Measurements from ENCODE around the gene SMC4. TPM values are rescaled to one million over a fixed set of nuclear protein-coding genes. Genes with fewer than 3 reads are reported as not detected.

SMC4 gene
- total RNA-seq, 2 donors from 2014 or later: 12.5 to 35.6 TPM

DNA sequence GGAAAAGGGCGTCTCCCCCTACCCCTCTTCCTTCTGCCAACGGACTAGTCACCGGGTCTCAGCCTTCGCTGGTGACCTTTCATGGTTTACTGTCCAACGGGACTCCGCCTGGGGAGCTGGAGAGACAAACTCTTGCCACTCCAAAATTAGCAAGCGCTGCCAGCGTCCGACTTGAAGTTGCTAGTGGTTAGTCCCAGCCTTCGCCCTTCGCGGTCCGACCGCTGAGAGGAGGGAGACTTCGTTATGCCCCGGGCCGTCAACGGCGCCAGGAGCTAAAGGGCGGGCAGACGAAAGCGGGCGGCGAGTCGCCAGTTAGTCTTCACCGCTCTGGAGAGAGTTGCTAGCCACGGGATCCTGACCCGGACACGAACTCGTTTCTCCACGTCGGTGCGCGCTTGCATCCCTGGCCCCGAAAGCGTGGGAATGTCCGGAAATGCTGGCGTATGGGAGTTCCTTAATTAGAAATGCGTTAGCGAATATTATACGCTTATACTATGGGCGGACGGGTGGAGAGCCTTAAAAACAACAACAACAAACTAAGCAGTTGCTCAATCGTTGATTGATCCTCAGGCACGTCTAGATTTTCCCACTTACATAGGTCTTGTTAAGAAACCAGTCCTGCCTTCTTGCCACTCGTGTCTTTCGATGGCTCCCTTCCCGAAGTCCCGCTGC is 716 bp downstream of the SMC4 start:
- no peaks in the 10 kb centered on the region for H3K9me3 ChIP-seq
- H3K27ac ChIP-seq: peak overlapping the region; percentile 63 to 93 (median 82)
- H3K27me3 ChIP-seq: no peaks in the 10 kb centered on the region
- peak; percentile 30 to 47 (median 40) for DNase-seq
- ATAC-seq: peak; percentile 3
- no peak for TF ChIP-seq POLR2A (IDR thresholded peaks at IDR 0.05)
- TF ChIP-seq, protein P1, sequence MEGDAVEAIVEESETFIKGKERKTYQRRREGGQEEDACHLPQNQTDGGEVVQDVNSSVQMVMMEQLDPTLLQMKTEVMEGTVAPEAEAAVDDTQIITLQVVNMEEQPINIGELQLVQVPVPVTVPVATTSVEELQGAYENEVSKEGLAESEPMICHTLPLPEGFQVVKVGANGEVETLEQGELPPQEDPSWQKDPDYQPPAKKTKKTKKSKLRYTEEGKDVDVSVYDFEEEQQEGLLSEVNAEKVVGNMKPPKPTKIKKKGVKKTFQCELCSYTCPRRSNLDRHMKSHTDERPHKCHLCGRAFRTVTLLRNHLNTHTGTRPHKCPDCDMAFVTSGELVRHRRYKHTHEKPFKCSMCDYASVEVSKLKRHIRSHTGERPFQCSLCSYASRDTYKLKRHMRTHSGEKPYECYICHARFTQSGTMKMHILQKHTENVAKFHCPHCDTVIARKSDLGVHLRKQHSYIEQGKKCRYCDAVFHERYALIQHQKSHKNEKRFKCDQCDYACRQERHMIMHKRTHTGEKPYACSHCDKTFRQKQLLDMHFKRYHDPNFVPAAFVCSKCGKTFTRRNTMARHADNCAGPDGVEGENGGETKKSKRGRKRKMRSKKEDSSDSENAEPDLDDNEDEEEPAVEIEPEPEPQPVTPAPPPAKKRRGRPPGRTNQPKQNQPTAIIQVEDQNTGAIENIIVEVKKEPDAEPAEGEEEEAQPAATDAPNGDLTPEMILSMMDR (IDR thresholded peaks at IDR 0.05): no peak
- H3K4me1 ChIP-seq: peaks cover 14% of the 10 kb centered on the region
- intact Hi-C loops (cut with DNase I): no loop called here
- no peaks in the 10 kb centered on the region for H3K36me3 ChIP-seq (replicated peaks in 1 of 2; ENCODE audit: insufficient read depth in 1 of 2, low read depth in 2 of 2)
- peak overlapping the region; percentile 53 to 83 for H3K4me3 ChIP-seq
- WGBS, 2 donors: 0 to 1% methylated on average over 17 to 49 of the region's 49 CpGs

DNA sequence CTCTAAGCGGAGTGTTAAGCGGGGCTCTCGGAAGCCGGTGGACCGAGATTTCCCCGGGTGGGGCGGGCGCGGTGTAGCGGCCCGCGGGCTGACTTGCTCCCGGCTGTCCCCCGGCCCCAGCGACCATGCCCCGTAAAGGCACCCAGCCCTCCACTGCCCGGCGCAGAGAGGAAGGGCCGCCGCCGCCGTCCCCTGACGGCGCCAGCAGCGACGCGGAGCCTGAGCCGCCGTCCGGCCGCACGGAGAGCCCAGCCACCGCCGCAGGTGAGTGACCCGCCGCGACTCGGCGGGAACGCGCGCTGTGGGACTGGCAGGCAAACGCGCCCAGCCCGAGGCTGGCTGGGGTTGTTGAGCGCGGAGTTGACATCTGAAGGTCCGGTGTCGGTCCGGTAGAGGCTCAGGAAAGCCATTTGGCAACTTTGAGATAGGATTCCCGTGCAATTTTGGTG is 1.3 kb downstream of the SMC4 start:
- no peaks in the 10 kb centered on the region for H3K36me3 ChIP-seq (replicated peaks in 1 of 2; ENCODE audit: insufficient read depth in 1 of 2, low read depth in 2 of 2)
- 0 to 1% methylated on average over 4 to 51 of the region's 51 CpGs for WGBS, 2 donors
- H3K9me3 ChIP-seq: no peaks in the 10 kb centered on the region
- H3K27ac ChIP-seq: peak overlapping the region in 3 of 4 donors; percentile 79 to 93 (median 85)
- H3K27me3 ChIP-seq: no peaks in the 10 kb centered on the region
- ATAC-seq (peak; percentile 36), DNase-seq (peak; percentile 35 to 57 (median 42))
- no peak for TF ChIP-seq POLR2A (IDR thresholded peaks at IDR 0.05)
- TF ChIP-seq, protein P1 (IDR thresholded peaks at IDR 0.05): no peak
- peaks cover 14% of the 10 kb centered on the region for H3K4me1 ChIP-seq
- intact Hi-C loops (cut with DNase I): no loop called here
- H3K4me3 ChIP-seq: peak overlapping the region; percentile 53 to 83

DNA sequence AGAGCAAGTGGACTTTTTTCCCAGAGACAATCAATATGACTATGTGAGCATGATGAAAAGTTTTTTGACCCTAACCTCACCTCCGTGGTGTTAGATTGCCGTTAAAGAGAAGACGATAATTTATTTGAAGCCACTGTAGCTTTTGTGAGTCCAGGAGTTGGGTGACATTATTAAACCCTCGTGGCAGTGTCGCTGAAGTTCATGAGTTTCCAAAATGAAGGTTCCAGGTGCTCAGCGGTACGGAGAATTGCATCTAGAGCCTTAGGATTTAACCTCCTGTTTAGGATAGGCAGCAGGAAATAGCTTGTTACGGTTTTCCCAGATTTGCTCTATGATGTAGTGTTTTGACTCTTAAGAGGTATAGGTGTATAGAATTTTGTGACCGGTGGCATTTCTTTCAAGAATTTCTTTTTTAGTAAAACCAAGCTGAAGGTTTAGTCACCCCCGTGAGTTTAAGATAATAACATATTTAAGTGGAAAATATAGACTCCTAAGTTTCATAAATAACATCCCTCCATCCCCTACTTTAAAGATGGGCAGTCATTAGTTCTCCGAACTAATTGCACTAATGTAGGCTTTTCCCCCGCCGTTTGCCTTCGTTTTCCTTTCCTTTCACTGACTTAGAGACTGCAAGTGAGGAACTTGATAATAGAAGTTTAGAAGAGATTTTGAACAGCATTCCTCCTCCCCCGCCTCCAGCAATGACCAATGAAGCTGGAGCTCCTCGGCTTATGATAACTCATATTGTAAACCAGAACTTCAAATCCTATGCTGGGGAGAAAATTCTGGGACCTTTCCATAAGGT is 2.0 kb downstream of the SMC4 start:
- no peaks in the 10 kb centered on the region for H3K27me3 ChIP-seq
- H3K27ac ChIP-seq: peak overlapping the region in 2 of 4 donors; percentile 85 to 93
- 15% methylated on average over 16 of the region's 16 CpGs for WGBS, 2 donors
- ATAC-seq: no peak
- H3K9me3 ChIP-seq: no peaks in the 10 kb centered on the region
- TF ChIP-seq, protein P1 (IDR thresholded peaks at IDR 0.05): no peak
- no peak for TF ChIP-seq POLR2A (IDR thresholded peaks at IDR 0.05)
- H3K4me3 ChIP-seq: peak overlapping the region; percentile 53 to 83
- peak in 1 of 4 donors; percentile 10 for DNase-seq
- H3K4me1 ChIP-seq: peaks cover 14% of the 10 kb centered on the region
- no peaks in the 10 kb centered on the region for H3K36me3 ChIP-seq (replicated peaks in 1 of 2; ENCODE audit: insufficient read depth in 1 of 2, low read depth in 2 of 2)
- intact Hi-C loops (cut with DNase I): no loop called here

DNA sequence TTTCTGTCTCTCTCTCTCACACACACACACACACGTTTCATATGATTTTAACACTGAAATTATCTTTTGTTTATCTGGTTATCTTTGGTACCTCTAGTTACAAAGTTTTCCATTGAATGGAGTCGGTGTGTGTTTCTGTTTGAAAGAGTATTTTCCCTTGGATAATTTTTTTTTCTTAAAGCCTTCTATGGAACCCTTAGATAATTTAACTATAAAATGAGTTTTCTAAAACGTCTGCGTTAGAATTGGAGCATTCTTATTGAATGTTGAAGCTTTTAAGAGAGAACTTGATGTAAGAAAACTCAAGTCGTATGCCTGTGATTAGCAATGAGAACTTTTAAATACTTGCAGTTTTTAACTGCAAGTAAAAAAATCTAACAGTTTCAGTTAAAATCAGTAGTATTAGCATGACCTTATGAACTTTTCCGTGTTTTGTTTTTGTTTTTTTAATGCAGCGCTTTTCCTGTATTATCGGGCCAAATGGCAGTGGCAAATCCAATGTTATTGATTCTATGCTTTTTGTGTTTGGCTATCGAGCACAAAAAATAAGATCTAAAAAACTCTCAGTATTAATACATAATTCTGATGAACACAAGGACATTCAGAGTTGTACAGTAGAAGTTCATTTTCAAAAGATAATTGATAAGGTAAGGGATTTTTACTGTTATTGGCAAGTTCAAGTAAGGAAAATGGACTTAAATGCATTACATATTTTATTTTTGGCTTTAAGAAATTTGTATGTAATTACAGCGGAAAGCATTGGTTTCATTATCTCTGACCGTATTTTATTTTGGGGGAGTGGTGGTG is 3.0 kb downstream of the SMC4 start:
- Histone ChIP-seq H3K36me3 (replicated peaks in 1 of 2; ENCODE audit: insufficient read depth in 1 of 2, low read depth in 2 of 2) (no peaks in the 10 kb centered on the region), H3K4me3 (no peak overlapping the region), H3K27me3 (no peaks in the 10 kb centered on the region), H3K9me3 (no peaks in the 10 kb centered on the region), H3K27ac (no peak overlapping the region), H3K4me1 (peaks cover 14% of the 10 kb centered on the region)
- WGBS, 2 donors: 43 to 55% methylated on average over 11 of the region's 11 CpGs
- DNase-seq (no peak), ATAC-seq (no peak)
- TF ChIP-seq, protein P1 (IDR thresholded peaks at IDR 0.05): no peak
- TF ChIP-seq POLR2A (IDR thresholded peaks at IDR 0.05): no peak
- intact Hi-C loops (cut with DNase I): no loop called here

All from body of pancreas (tissue), 4 donors.